ENCODE measurements around the gene MAPKBP1.
A peak's percentile ranks its signal among the peaks of the same experiment; 100 is the strongest.
"Not testable (repeated sequence)": the region's sequence is repeated elsewhere in the genome, so short reads cannot be mapped to it uniquely, and the experiment has no call there.

Gene MAPKBP1

GRCh38 chr15:41774062-41774881 is at the start of gene MAPKBP1:
MAPKBP1 (plus strand) TSS chr15:41774484; CDS start chr15:41775276, 792 bp downstream.
- H3K4me1 ChIP-seq (ENCODE audit: control insufficient read depth, insufficient read depth, low read length) = peaks cover 51% of the 10 kb centered on the region
- peak; percentile 99 for DNase-seq (ENCODE audit: low read depth)
- peak within 1 kb of the TSS; percentile 93 for H3K9ac ChIP-seq (ENCODE audit: low read length)
- H3K27me3 ChIP-seq (replicated peaks; ENCODE audit: control insufficient read depth, insufficient read depth, low read length) = no peaks in the 10 kb centered on the region
- H3K36me3 ChIP-seq (ENCODE audit: control insufficient read depth, insufficient read depth, low read length, severe bottlenecking) = no peaks in the 10 kb centered on the region
- no peaks in the 10 kb centered on the region for H3K9me3 ChIP-seq (ENCODE audit: control insufficient read depth, low read length)
- H3K4me3 ChIP-seq (ENCODE audit: low read length) = peak within 1 kb of the TSS; percentile 95

GRCh38 chr15:41727143-41727542 is 47.1 kb upstream of the MAPKBP1 start:
- peaks cover 3% of the 10 kb centered on the region for H3K4me1 ChIP-seq (ENCODE audit: control insufficient read depth, insufficient read depth, low read length)
- H3K27me3 ChIP-seq (replicated peaks; ENCODE audit: control insufficient read depth, insufficient read depth, low read length) = no peaks in the 10 kb centered on the region
- peaks cover 10% of the 10 kb centered on the region for H3K36me3 ChIP-seq (ENCODE audit: control insufficient read depth, insufficient read depth, low read length, severe bottlenecking)
- peak; percentile 23 for DNase-seq (ENCODE audit: low read depth)
- no peak overlapping the region for H3K9ac ChIP-seq (ENCODE audit: low read length)
- H3K4me3 ChIP-seq (ENCODE audit: low read length) = no peak overlapping the region
- no peaks in the 10 kb centered on the region for H3K9me3 ChIP-seq (ENCODE audit: control insufficient read depth, low read length)

GRCh38 chr15:41728061-41728460 is 46.2 kb upstream of the MAPKBP1 start:
- not testable (repeated sequence) for H3K4me3 ChIP-seq (ENCODE audit: low read length); DNase-seq (ENCODE audit: low read depth); H3K27me3 ChIP-seq (replicated peaks; ENCODE audit: control insufficient read depth, insufficient read depth, low read length); H3K4me1 ChIP-seq (ENCODE audit: control insufficient read depth, insufficient read depth, low read length); H3K9ac ChIP-seq (ENCODE audit: low read length); H3K9me3 ChIP-seq (ENCODE audit: control insufficient read depth, low read length)
- peaks cover 10% of the 10 kb centered on the region for H3K36me3 ChIP-seq (ENCODE audit: control insufficient read depth, insufficient read depth, low read length, severe bottlenecking)

DNA sequence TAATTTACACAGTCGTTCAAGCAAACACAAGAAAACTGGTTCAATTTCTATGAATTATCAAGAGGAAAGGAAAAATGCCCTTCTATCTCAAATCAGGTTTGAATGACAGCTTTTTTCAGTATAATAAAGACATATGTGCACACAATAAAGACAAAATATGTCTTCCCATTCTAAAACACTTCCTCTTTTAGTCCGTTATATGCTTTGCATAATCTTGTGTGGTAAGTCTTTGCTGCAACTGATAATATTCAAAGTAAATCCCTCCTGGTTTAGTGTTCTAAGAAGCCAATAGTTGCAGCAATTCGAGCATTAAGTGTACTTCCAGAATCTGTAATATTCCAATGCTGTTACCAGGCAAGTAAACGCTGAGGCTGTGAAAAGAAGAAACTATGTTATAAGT is 43.7 kb upstream of the MAPKBP1 start:
- Histone ChIP-seq H3K36me3 (ENCODE audit: control insufficient read depth, insufficient read depth, low read length, severe bottlenecking) (peaks cover 27% of the 10 kb centered on the region), H3K4me1 (ENCODE audit: control insufficient read depth, insufficient read depth, low read length) (peaks cover 3% of the 10 kb centered on the region), H3K9ac (ENCODE audit: low read length) (no peak overlapping the region), H3K27me3 (replicated peaks; ENCODE audit: control insufficient read depth, insufficient read depth, low read length) (no peaks in the 10 kb centered on the region), H3K9me3 (ENCODE audit: control insufficient read depth, low read length) (no peaks in the 10 kb centered on the region), H3K4me3 (ENCODE audit: low read length) (no peak overlapping the region)
- DNase-seq (ENCODE audit: low read depth) = no peak

DNA sequence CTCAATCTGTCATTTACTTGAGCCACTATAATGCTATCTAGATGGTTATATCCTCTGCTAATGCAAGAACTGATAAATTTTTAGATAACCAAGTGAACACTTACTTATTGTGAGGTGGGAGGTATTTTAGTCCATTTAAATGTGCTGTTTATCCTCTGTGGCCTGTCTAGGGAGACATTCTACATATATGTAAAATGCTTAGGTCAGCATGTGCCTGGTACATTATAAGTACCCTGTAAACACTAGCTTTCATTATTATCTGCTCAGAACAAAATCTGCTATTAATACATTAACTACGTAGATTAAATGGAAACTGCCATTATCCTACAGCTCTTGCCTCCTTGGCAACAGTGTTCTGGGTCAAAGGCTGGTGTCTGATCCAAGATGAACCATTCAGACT is 41.8 kb upstream of the MAPKBP1 start:
- Histone ChIP-seq H3K4me3 (ENCODE audit: low read length) (no peak overlapping the region), H3K36me3 (ENCODE audit: control insufficient read depth, insufficient read depth, low read length, severe bottlenecking) (peaks cover 41% of the 10 kb centered on the region), H3K4me1 (ENCODE audit: control insufficient read depth, insufficient read depth, low read length) (peaks cover 3% of the 10 kb centered on the region), H3K9me3 (ENCODE audit: control insufficient read depth, low read length) (no peaks in the 10 kb centered on the region), H3K27me3 (replicated peaks; ENCODE audit: control insufficient read depth, insufficient read depth, low read length) (no peaks in the 10 kb centered on the region), H3K9ac (ENCODE audit: low read length) (no peak overlapping the region)
- no peak for DNase-seq (ENCODE audit: low read depth)

DNA sequence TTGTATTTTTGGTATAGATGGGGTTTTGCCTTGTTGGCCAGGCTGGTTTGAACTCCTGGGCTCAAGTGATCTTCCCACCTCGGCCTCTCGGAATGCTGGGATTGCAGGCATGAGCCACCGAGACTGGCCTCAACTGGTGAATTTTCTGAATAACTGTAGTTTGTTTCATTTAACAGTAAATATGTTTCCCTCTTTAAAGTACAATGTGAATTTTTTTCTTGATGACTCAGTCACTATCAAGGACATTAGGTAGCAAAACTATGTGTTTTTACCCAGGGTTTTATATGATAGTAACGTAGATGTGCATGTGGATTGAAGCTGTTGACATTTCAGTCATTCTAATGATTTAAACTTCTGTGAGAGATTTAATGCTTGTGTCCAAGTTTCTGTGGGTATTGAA is 40.2 kb upstream of the MAPKBP1 start:
- peaks cover 47% of the 10 kb centered on the region for H3K36me3 ChIP-seq (ENCODE audit: control insufficient read depth, insufficient read depth, low read length, severe bottlenecking)
- peaks cover 3% of the 10 kb centered on the region for H3K4me1 ChIP-seq (ENCODE audit: control insufficient read depth, insufficient read depth, low read length)

GRCh38 chr15:41735046-41735445 is 39.2 kb upstream of the MAPKBP1 start:
- peaks cover 3% of the 10 kb centered on the region for H3K4me1 ChIP-seq (ENCODE audit: control insufficient read depth, insufficient read depth, low read length)
- H3K4me3 ChIP-seq (ENCODE audit: low read length) = no peak overlapping the region
- H3K27me3 ChIP-seq (replicated peaks; ENCODE audit: control insufficient read depth, insufficient read depth, low read length) = no peaks in the 10 kb centered on the region
- H3K36me3 ChIP-seq (ENCODE audit: control insufficient read depth, insufficient read depth, low read length, severe bottlenecking) = peaks cover 44% of the 10 kb centered on the region
- H3K9ac ChIP-seq (ENCODE audit: low read length) = no peak overlapping the region
- no peak for DNase-seq (ENCODE audit: low read depth)
- no peaks in the 10 kb centered on the region for H3K9me3 ChIP-seq (ENCODE audit: control insufficient read depth, low read length)

More for the DNA sequence above, 40.2 kb upstream of the MAPKBP1 start:
- Histone ChIP-seq H3K27me3 (replicated peaks; ENCODE audit: control insufficient read depth, insufficient read depth, low read length) (no peaks in the 10 kb centered on the region), H3K4me3 (ENCODE audit: low read length) (no peak overlapping the region), H3K9ac (ENCODE audit: low read length) (no peak overlapping the region), H3K9me3 (ENCODE audit: control insufficient read depth, low read length) (no peaks in the 10 kb centered on the region)
- peak; percentile 5 for DNase-seq (ENCODE audit: low read depth)

DNA sequence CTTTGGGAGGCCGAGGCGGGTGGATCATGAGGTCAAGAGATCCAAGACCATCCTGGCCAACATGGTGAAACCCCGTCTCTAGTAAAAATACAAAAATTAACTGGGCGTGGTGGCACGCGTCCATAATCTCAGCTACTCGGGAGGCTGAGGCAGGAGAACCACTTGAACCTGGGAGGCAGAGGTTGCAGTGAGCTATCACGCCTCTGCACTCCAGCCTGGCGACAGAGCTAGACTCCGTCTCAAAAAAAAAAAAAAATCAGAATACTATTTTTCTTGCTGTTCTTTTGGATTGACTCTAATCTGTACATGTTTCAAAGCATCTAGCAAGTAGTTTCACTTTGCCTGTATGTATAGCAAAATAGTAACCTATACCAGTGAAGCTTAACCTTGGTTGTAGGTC is 38.8 kb upstream of the MAPKBP1 start:
- not testable (repeated sequence) for H3K4me1 ChIP-seq (ENCODE audit: control insufficient read depth, insufficient read depth, low read length); H3K9me3 ChIP-seq (ENCODE audit: control insufficient read depth, low read length); H3K4me3 ChIP-seq (ENCODE audit: low read length); H3K9ac ChIP-seq (ENCODE audit: low read length); DNase-seq (ENCODE audit: low read depth); H3K27me3 ChIP-seq (replicated peaks; ENCODE audit: control insufficient read depth, insufficient read depth, low read length)
- H3K36me3 ChIP-seq (ENCODE audit: control insufficient read depth, insufficient read depth, low read length, severe bottlenecking) = peaks cover 41% of the 10 kb centered on the region

- peaks cover 46% of the 10 kb centered on the region for H3K36me3 ChIP-seq (ENCODE audit: control insufficient read depth, insufficient read depth, low read length, severe bottlenecking)
- DNase-seq (ENCODE audit: low read depth) = peak; percentile 60
- no peaks in the 10 kb centered on the region for H3K27me3 ChIP-seq (replicated peaks; ENCODE audit: control insufficient read depth, insufficient read depth, low read length)
- no peak overlapping the region for H3K9ac ChIP-seq (ENCODE audit: low read length)
- H3K4me1 ChIP-seq (ENCODE audit: control insufficient read depth, insufficient read depth, low read length) = no peaks in the 10 kb centered on the region
- no peaks in the 10 kb centered on the region for H3K9me3 ChIP-seq (ENCODE audit: control insufficient read depth, low read length)
- H3K4me3 ChIP-seq (ENCODE audit: low read length) = no peak overlapping the region
Observed at GRCh38 chr15:41746802-41747201, 27.5 kb upstream of the MAPKBP1 start.

- no peaks in the 10 kb centered on the region for H3K27me3 ChIP-seq (replicated peaks; ENCODE audit: control insufficient read depth, insufficient read depth, low read length)
- H3K9me3 ChIP-seq (ENCODE audit: control insufficient read depth, low read length) = no peaks in the 10 kb centered on the region
- no peaks in the 10 kb centered on the region for H3K4me1 ChIP-seq (ENCODE audit: control insufficient read depth, insufficient read depth, low read length)
- H3K4me3 ChIP-seq (ENCODE audit: low read length) = no peak overlapping the region
- H3K36me3 ChIP-seq (ENCODE audit: control insufficient read depth, insufficient read depth, low read length, severe bottlenecking) = peaks cover 41% of the 10 kb centered on the region
- no peak overlapping the region for H3K9ac ChIP-seq (ENCODE audit: low read length)
- DNase-seq (ENCODE audit: low read depth) = no peak
Observed at GRCh38 chr15:41756198-41756597, 18.1 kb upstream of the MAPKBP1 start.

DNA sequence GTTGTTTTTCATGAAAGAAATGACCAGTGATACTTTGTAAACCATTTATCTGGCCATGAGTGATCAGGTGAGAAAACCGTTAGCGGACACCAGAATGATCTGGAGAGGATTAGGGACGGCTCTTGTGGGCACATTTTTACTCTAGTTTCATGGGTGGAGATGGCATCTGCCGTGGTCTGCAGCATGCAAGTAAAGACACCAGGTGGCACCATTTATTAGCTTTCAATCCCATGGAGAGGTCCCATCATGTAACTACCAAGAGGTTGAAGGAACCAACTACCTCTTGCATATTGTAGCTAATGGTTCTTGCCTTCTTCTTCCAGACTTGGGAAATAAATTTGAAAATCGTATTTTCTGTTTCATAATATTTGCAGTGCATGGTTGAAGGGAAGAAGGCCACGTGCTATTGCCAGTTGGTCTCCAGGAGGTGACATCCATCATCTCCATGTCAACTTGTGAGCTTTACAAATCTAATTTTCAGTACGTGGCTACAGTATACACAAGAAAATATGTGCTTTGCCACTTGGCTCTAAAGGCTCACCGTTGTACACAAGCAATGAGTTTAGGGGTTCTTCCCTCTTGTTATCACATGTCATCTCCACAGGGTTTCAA is 1.5 kb upstream of the MAPKBP1 start:
- Histone ChIP-seq H3K9ac (ENCODE audit: low read length) (peak overlapping the region; percentile 93), H3K27me3 (replicated peaks; ENCODE audit: control insufficient read depth, insufficient read depth, low read length) (no peaks in the 10 kb centered on the region), H3K4me1 (ENCODE audit: control insufficient read depth, insufficient read depth, low read length) (peaks cover 40% of the 10 kb centered on the region), H3K36me3 (ENCODE audit: control insufficient read depth, insufficient read depth, low read length, severe bottlenecking) (peaks cover 4% of the 10 kb centered on the region), H3K9me3 (ENCODE audit: control insufficient read depth, low read length) (no peaks in the 10 kb centered on the region), H3K4me3 (ENCODE audit: low read length) (peak overlapping the region; percentile 95)
- DNase-seq (ENCODE audit: low read depth) = peak; percentile 87

Data from adipocyte (in vitro differentiated cells).